Kidney (tissue), 14 donors: ENCODE results near the gene ARHGAP20. TPM values are rescaled to one million over a fixed set of nuclear protein-coding genes. Genes with fewer than 3 reads are reported as not detected.

ENCODE experiments used
- DNase-seq, 5 donors: peaks; one replicate each; pipeline ENCODE4 v3.0.0-alpha.2; 2013 to 2020
- FAIRE-seq: peaks from 2 replicates; lab custom pipeline; 2012; peaks lifted over from hg19 to GRCh38; lab: Jason Lieb, UNC
- H3K27ac ChIP-seq, 2 donors: one replicate each; pipeline ENCODE4 v1.7.0; 2013; ENCODE audit warnings: low read depth in 2 of 2, low read length in 2 of 2, inconsistent platforms in 1 of 2
- H3K27me3 ChIP-seq: one replicate; pipeline ENCODE4 v1.7.1; 2013; ENCODE audit warnings: low read length, inconsistent platforms; ENCODE audit not compliant: control insufficient read depth, insufficient read depth
- H3K36me3 ChIP-seq, 3 donors: one replicate each; pipeline versions ENCODE4 v1.7.0 to v1.7.1; 2013; ENCODE audit warnings: low read length in 3 of 3, control low read depth in 1 of 3, inconsistent platforms in 1 of 3; ENCODE audit not compliant: insufficient read depth in 3 of 3, control insufficient read depth in 2 of 3
- H3K4me1 ChIP-seq, 3 donors: one replicate each; pipeline versions ENCODE4 v1.7.0 to v1.7.1; 2013; ENCODE audit warnings: low read length in 3 of 3, inconsistent platforms in 1 of 3, low read depth in 1 of 3; ENCODE audit not compliant: control insufficient read depth in 2 of 3, insufficient read depth in 2 of 3
- H3K4me3 ChIP-seq, 3 donors: one replicate each; pipeline versions ENCODE4 v1.7.0 to v1.8.1; 2013; ENCODE audit warnings: low read length in 3 of 3, control low read depth in 1 of 3, inconsistent platforms in 1 of 3
- H3K9ac ChIP-seq, 3 donors: one replicate each; pipeline versions ENCODE4 v1.7.0 to v1.7.1; 2013; ENCODE audit warnings: low read length in 3 of 3, control low read depth in 1 of 3, inconsistent platforms in 1 of 3
- H3K9me3 ChIP-seq, 3 donors: one replicate each; pipeline versions ENCODE4 v1.7.0 to v1.7.1; 2013; ENCODE audit warnings: low read length in 3 of 3, control low read depth in 1 of 3, inconsistent platforms in 1 of 3; ENCODE audit not compliant: control insufficient read depth in 2 of 3, insufficient read depth in 1 of 3
- intact Hi-C: fragments of 100-400 bp; cut with DNase I; formaldehyde crosslinking; loops from one replicate; pipeline ENCODE4 v1.11.1; 2022
- polyA plus RNA-seq: library from polyadenylated mRNA; stranded (reverse); fragments of 350-450 nt; fragmentation: Illumina TruSeq; extraction: RNeasy Lipid Tissue Mini Kit (QIAGEN cat#74804); gene quantifications from one replicate; pipeline ENCODE4 v1.2.3, GENCODE V29; 2014; ENCODE audit warnings: low read depth, low replicate concordance; ENCODE audit not compliant: insufficient read depth
- total RNA-seq: library from RNA; stranded (reverse); fragmentation: NEBNext Ultra II Directional; extraction: Animal tissue kit (Norgen Biotek cat#: 25700); gene quantifications from one replicate; pipeline ENCODE4 v1.2.1, GENCODE V29; 2021
- TF ChIP-seq, protein P1 (sequence below): IDR thresholded peaks from 3 replicates; pipeline ENCODE4 v1.5.1; 2012; ENCODE audit warnings: mild to moderate bottlenecking, moderate library complexity, borderline replicate concordance; ENCODE audit not compliant: insufficient read depth; ENCODE audit errors: extremely low read depth
- donor health status: control.
- donor health status: control.
- donor health status: control.
- donor health status: control.
- donor health status: control.
- donor health status: DM: yes; HTN: yes; CAD: no.
- donor health status: Normal renal cell carcinoma (clear cell type).

The ARHGAP20 gene
- total and polyA plus RNA-seq, 2 donors from 2014 or later: 0.11 to 1.4 TPM

DNA sequence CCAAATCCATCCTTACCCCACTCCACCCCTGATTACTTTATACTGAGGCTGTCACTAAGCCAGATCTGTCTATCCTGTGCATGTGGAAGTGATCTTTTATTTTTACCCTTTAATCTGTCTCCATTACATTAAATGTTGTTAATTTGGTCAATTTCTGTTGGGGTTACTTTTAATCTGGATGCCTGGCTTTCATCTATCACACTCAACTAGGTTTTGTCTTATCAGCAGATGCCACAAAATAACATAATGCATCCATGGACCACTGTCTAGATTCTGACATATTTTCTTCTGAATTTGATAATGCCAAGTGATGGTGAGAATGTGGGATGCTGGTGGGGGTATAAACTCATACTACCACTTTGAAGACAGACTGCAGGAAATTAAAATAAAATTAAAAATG is 174.1 kb downstream of the ARHGAP20 start:
- H3K4me3 ChIP-seq: no peak overlapping the region
- H3K9me3 ChIP-seq: no peaks in the 10 kb centered on the region
- H3K27me3 ChIP-seq: no peaks in the 10 kb centered on the region
- TF ChIP-seq, protein P1, sequence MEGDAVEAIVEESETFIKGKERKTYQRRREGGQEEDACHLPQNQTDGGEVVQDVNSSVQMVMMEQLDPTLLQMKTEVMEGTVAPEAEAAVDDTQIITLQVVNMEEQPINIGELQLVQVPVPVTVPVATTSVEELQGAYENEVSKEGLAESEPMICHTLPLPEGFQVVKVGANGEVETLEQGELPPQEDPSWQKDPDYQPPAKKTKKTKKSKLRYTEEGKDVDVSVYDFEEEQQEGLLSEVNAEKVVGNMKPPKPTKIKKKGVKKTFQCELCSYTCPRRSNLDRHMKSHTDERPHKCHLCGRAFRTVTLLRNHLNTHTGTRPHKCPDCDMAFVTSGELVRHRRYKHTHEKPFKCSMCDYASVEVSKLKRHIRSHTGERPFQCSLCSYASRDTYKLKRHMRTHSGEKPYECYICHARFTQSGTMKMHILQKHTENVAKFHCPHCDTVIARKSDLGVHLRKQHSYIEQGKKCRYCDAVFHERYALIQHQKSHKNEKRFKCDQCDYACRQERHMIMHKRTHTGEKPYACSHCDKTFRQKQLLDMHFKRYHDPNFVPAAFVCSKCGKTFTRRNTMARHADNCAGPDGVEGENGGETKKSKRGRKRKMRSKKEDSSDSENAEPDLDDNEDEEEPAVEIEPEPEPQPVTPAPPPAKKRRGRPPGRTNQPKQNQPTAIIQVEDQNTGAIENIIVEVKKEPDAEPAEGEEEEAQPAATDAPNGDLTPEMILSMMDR: no peak
- intact Hi-C loops: no loop called here
- no peak overlapping the region for H3K9ac ChIP-seq
- FAIRE-seq: no peak
- no peaks in the 10 kb centered on the region for H3K36me3 ChIP-seq
- H3K27ac ChIP-seq: no peak overlapping the region
- H3K4me1 ChIP-seq: no peaks in the 10 kb centered on the region
- DNase-seq: no peak

DNA sequence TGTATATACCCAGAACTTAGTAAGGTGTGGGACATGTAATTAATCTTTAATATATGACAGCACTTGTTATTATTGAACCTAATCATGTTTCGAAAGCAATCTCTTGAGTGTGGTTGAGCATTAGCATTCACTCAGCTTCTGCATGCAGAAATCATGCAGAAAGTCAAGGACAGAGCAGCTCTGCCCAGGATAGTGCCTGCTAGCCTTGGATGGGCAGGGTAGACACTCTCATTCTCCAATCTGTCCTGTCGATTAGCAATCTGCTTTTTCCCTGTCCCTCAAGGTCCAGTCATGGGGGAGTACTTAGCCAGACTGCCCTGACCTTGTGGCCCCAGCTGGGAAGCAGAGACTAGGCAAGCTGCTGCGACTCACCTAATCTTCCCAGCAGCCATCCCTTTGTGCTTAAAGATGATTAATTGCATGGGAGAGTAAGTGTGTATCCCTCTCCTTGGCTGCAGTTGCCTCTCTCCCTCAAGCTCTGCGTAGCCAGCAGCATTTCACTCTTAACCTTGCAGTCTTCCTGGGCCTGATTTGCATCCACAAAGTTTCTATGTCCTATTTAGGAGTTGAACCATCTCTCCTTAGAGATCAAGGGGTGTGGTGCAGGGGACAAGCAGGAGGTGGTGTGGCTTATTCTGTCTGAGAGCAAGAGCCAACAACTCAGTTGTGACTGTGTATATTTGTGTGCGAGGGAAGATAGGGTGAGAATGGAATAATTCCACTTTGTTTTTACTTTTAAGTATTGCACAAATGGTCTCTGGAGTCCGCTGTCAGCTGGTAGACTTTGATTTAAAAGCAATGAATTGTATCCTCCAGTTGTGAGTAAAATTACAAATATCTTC is 181.1 kb downstream of the ARHGAP20 start:
- Histone ChIP-seq H3K36me3 (no peaks in the 10 kb centered on the region), H3K9me3 (peaks cover 0 to 2% (median 0%) of the 10 kb centered on the region in 3 donors), H3K27ac (no peak overlapping the region), H3K4me3 (no peak overlapping the region), H3K27me3 (no peaks in the 10 kb centered on the region), H3K9ac (no peak overlapping the region), H3K4me1 (no peaks in the 10 kb centered on the region)
- intact Hi-C loops: no loop called here
- FAIRE-seq: no peak
- DNase-seq: peak in 3 of 5 donors; percentile 17 to 37 (median 29)
- TF ChIP-seq, protein P1: no peak

DNA sequence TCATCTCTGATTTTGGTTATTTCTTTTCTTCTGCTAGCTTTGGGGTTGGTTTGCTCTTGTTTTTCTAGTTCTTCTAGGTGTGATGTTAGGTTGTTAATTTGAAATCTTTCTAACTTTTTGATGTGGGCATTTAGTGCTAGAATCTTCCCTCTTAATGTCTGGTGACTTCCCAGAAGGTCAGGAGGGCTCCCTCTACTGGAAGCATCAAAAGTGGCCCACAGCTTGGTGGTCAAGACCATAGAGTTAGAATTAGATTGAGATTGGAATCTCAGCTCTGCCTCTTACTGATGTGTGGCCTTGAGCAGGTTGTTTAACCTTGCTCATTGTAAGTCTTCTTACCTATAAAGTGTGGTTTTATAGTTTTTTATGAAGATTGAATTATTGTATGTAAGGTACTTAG is 183.2 kb downstream of the ARHGAP20 start:
- intact Hi-C loops: no loop called here
- Histone ChIP-seq H3K27me3 (no peaks in the 10 kb centered on the region), H3K27ac (no peak overlapping the region), H3K4me3 (no peak overlapping the region), H3K36me3 (no peaks in the 10 kb centered on the region), H3K9ac (no peak overlapping the region), H3K4me1 (no peaks in the 10 kb centered on the region), H3K9me3 (peaks cover 0 to 2% (median 0%) of the 10 kb centered on the region in 3 donors)
- TF ChIP-seq, protein P1: peak; percentile 8
- no peak for DNase-seq
- FAIRE-seq: no peak
